Stromal cell of bone marrow (primary cell): ENCODE results near the gene PTH1R.

Source experiments
- DNase-seq: peaks from one replicate; pipeline ENCODE4 v3.0.0-alpha.2; 2012; ENCODE audit warnings: low read depth

Gene PTH1R

DNA sequence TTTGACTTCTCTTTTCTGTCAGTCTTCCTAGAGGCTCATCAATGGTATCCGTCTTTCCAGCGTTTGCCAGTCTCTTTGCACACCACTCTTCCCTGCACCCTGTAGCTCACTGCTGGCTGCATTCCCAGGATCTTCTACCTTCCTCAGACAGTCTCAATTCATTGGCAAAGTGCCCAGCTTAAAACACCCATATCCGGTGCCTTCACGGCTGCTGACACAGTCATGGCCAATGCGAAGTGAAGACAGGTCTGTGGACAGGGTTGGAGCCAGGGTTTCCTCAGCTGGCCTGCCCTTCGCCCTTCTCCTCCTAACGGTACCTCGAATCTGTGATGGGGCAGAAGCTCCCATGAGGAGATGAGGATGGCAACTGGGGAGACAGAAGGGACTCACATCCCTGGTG is 36.1 kb downstream of the PTH1R start:
- DNase-seq, result no peak

DNA sequence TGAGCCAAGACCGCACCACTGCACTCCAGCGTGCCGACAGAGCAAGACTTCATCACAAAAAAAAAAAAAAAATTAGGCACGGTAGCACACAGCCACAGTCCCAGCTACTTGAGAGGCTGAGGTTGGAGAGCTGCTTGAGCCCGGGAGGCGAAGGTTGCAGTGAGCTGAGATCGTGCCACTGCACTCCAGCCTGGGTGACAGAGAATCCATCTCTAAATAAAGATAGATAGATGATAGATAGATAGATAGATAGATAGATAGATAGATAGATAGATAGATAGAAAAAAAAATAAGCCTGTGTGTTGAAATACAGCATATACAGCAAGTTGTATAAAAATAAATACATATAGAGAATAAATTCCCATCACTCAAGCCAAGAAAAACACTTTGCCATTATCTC is 37.3 kb downstream of the PTH1R start:
- DNase-seq, result no peak

DNA sequence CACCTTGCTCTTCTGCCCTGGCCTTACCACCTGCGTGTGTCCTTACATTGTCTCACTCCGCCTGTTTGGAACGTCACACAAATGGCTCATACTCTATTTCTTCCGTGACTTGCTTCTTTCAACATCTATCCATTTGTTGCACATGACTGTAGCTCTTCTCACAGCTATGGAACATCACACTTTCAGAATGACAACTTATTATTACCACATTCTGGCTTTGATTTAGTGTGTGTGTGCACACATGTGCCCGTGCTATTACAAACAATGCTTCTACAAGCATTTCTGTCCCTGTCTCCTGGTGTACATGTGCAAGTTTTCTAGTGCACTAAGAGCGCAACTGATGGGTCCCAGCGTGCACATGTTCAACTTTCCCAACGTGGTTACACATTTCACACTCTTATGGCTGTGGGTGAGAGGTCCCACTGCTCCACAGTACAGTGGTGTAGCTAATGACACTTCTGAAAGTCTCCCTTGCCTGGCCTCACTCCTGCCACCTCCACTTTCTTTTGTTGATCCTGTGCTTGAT is 37.8 kb downstream of the PTH1R start:
- no peak for DNase-seq

DNA sequence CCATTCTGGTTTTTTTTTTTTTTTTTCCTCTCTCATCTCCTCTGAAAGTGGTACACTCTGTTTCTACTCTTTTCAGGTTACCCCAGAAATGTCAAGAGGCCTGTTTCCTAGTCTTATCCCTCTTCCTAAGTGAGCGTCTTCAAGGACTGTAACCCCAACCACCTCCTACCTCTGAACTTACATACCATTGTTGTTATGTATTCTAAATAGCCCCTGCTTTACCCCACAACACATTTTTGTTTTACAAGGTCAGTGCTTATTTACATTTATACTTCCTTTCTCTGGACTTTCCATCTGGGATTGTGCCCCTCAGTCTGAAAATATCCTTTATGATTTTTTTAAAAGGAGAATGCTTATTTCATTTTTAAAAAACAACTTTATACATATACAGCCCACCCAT is 38.8 kb downstream of the PTH1R start:
- no peak for DNase-seq

DNA sequence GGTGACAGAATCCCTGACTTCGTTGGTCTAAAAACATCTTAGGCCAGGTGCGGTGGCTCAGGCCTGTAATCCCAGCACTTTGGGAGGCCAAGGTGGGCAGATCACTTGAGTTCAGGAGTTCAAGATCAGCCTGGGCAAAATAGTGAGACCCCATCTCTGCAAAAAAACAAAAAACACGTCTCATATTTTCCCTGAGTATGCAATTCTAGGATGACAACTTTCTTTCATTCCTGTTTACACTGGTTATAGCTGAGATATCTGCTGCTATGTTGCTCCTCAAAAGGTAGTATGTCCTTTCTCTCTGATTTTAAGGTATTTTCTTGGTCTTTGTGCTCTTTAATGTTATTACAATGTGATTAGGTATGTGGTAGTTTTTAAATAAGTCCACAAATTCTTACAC is 39.3 kb downstream of the PTH1R start:
- no peak for DNase-seq

DNA sequence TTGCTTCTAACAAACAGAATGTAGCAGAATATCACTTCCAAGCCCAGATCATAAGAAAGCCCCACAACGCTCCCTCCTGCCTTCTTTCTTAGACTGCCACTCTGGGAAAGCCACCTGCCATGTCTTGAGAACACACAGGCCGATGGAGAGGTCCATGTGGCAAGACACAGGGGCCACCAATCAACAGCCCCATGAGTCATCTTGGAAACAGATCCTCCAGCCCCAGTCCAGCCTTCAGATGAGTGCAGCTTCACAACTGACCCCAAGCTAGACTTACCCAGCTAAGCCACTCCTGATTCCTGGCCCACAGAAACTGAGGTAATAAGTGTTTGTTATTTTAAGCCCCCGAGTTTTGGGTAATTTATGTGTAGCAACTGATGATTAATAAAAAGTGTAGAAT is 39.7 kb downstream of the PTH1R start:
- no peak for DNase-seq

DNA sequence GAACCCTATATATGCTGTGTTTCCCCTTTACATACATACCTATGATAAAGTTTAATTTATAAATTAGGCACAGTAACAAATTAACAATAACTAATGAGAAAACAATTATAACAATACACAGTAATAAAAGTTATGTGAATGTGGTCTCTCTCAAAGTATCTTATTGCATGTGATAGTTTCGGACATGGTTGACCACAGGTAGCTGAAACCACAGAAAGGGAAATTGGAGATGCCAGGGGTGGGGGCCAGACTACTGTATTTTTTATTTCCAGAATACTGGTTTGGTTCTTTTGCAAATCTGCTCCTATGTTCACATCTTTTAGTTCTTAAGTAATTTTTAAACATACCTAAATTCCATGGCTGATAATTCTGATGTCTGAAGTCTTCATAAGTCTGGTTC is 40.7 kb downstream of the PTH1R start:
- DNase-seq, result no peak

DNA sequence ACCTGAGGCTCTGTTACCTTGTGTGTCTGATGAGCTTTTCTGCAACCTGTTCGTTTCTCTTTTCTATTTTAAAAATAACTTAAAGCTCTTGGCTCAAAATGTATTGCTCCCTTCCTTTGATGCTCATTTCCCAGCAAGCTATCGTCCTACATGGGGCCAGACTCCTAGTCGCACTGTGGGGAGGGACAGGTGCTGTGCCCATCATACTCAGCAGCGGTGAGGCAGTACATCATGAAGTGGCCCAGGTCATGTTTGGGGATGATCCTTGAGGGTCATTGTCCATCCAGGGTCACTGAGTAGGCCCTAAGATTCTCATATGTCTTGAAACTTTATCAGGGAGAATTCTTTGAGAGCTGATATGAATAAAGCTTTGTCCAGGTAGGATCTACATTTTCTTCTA is 41.1 kb downstream of the PTH1R start:
- DNase-seq, result no peak

DNA sequence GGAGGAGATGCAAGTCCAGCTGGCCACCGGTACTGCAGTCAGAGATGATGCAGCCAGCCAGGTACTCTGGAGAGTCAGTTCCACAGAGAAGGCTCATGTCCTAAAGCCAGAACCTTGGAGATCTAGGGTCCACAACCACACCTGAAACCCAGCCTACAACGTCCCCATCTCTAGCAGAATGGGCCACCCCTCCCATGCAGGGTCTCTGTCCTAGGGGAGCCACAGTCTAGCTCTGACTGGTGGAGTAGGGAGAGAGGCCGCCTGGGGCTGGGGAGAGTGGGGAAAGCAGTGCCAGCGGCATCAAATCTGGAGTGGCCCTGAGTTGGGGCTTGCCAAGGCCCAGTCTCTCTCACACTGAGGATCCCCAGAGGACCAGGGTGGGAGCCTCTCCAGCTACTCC is 43.5 kb downstream of the PTH1R start:
- DNase-seq, result no peak

DNA sequence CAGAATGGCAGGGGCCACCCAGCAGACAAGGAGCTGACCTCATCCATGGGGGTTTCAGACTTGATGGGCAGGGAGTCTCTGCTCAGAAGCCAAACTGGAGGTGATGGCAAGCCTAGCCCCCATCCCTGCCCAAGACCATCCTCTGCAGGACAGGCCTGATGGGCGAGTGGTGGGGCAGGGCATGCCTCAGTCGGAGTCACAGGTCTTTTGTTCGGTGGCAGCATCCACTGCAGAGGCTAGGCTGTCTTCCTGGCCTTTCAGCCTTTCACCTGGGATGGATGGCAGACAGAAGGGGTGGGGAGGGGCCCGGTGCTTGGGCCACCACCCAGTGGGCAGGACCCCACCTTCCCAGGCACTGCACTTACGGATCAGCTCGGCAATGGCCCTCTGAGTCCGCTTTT is 44.4 kb downstream of the PTH1R start:
- no peak for DNase-seq

DNA sequence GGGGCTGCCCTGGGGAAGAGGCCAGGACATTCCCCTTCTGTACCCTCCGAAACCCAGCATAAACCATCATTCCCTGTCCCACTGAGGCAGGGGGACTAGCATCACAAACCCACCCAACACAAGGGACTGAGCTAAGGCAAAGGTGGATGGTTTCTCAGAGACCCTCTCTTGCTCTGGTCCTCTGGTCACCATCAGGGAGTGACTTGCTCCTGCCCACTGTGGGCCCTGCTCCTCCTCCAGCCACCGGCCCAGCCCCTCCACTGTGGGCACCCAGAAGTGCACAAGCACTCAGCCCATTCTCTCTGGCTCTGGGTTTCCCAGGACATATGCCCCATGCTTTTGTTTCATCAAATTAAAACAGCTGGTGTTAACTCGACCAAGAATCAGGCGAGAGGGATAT is 44.9 kb downstream of the PTH1R start:
- no peak for DNase-seq

DNA sequence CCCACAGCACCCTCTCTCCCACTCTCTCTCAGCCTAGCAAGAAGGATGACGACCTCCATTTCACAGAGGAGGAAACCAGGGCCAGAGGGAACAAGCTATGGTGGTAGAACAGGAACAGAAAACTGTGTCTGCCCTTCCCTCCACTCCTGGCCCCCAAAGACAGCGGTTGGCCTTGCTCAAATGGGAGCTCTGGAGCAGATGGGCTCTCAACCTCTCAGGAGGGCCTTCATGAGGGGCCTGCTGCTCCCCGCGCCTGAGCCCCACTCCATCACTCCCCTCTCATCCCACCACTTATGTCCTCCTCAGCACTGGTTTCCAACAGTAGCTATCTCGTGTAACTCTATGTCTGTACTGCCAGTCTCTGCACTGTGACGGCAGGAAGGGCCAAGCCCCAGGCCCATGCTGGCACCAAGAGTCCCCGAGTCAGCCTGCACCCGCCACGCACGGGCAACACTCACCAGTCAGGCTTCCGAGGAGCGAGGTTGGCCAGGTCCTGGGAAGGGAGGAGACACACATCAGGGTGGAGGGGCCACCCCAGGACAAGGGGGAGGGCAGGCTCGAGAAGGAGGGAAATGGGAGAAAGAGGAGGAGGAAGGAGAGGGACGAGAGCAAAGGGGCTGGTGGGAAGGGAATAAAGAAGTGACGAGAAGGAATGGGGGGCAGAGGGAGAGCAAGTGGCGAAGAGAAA is 45.5 kb downstream of the PTH1R start:
- no peak for DNase-seq

DNA sequence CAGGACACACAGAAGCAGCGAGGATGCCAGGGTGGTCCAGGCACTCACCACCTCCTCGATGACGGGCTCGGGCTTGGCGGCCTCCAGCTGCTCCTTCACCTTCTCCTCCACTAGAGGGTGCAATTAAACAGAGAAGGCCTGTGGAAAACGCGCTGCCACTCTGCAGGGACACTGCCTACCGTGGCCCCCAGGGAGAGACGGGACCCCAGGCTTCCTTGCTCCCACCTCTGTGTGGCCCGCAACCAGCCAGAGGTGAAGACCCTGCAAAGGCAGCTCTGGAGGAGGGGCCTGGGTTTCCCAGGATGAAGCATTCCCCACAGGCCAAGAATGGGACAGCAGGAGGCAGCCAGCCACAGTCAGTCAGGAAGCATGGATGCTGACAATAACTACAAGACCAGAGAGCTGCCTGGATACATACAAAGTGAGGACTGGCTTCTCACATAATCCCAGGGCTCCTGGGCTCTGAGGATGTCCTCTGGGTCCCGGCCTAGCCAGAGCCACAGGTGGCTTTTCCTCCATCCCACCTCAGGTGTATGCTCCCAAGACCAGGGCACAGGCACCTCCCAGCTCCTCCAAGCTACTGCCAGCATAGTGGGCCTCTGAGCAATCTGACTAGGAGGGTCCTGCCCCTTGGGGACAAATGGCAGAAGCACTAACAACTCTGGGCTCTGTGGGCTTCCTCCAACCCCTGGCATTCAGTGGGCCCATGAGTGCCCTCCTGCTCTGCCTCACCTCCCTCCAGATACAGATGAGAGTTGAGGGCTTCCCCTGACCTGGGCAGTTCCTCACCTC is 46.2 kb downstream of the PTH1R start:
- no peak for DNase-seq

DNA sequence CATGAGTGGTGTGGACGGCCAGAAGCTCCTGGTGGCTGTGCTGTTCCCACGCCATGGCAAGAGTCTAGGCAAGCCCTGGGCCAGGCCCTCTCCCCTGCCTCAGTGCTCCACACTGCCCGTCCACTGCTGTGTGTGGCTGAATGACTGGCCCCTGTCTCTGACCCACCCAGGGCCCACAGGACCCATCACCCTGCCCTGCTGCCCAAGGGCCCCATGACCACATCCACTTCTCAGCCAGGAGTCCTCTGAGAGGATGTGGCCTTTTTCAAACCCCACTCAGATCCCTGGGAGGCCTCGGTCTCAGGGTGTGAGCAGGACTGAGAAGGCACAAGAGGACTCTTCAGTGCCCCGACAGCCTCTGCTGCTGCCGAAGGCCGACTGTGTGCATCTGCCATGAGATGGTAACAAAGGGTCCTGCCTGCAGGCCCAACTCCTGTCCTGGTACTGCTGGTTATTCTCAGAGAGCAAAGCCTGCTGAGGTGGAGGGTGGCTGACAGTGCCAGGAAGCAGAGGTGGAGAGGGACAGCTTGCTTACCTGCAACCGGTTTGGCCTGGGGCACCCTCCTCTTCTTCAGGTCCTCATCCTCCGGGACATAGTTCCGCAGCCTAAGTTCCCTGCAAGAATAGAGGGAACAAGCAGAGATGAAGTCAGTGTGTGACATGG is 47.5 kb downstream of the PTH1R start:
- no peak for DNase-seq

DNA sequence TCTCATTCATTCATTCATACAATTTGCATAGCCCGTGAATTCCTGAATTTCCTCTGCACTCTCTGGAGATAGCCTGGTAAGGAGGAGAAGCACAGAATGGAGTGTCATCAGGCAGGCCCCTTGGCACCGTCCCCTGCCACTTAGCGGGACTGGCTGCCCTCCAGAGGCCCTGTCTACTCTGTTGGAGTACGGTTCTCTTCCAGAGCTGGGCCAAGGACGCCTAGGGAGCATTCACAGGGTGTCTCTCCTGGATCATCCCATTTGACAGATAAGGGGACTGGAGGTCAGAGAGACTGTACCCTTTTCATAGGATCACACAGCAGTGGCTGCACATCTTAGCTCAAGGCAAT is 48.0 kb downstream of the PTH1R start:
- DNase-seq, result no peak

DNA sequence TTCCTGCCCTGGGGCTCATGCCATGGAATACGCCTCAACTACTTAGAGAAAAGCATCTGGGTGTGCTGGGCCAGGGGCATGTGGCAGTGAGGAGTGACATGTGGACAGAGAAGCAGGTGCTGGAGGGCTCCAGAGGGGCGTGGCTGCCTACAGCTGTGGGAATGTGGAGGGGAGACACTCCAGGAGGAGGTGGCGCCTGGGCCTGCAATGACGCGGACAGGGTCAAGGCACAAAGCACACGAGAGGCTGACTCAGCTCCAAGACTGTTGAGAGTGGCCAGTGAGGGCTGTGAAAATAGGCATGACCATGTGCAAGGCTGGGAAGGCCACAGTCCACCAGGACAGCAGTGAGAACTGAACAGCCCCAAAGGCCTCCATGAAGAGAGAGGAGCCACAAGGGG is 48.5 kb downstream of the PTH1R start:
- no peak for DNase-seq

DNA sequence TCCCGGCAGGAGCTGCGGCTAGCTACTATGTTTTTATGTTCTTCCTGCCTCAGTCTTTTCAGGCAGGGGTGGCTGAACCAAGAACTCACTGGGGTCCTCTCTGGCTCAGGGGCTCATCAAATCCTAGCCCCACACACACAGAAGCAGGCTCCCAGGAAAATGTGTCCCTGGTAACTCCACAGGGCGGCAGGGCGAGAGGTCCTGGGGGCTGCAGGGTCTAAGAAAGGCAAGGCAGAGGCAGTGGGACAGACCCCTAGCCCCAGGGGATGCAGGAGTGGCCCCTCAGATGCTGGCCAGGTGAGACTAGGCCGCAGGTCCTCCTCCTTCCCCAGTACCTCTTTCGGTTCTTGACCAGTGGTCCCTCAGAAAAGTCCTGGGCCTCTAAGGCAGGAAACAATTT is 48.9 kb downstream of the PTH1R start:
- DNase-seq, result no peak

DNA sequence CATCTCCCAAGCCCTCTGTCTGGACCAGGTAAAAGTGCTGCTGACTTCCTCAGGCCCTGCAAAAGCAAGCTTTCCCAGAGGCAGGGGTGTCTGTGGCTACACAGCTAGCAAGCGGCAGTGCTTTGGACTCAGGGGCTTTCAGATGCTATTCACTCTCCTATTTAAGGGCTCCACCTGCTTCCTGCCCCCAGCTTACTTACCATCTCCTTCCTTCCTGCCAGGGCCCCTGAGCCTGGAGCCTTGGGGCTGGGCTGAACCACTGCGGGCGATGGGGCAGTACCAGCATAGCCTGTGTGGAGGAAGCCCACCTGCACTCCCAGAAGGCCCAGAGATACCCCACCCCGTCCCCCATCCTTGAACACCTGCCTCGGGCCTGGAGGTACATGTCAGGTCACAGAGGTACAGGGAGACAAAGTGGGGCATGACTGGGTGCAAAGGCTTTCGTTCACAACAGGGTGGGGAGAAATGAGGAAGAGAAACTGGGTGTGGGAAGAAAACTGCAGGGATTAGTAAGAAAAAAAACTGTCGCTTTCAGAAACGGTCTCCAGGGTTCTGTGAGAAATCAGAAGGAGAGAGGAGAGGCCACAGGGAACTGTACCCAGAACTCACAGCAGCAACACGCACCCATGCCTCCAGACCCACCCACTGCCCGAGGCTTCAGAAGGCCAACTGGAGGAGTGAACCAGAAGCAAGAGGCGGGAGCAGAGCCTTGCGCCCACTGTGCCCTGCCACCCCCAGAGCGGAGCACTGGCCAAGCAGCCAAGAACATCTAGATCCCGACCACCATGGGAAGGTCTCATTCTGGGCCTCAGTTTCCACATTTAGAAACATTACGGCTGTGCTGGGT is 49.6 kb downstream of the PTH1R start:
- DNase-seq, result no peak

DNA sequence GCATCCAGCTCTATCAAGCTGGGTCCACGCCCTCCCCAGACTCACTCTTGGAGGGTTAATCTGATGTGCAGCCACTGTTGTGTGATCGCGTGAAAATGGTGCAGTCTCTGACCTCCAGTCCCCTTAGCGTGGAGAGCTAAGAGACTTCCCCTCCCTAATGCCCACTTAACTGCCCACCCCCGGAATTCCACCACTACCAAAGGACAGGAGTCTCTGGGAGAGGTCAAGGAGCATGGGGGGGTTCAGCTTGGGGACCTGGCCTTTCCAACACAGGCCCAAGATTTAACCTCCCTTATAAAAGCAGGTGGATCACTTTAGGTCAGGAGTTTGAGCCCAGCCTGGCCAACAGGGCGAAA is 50.2 kb downstream of the PTH1R start:
- DNase-seq, result no peak

DNA sequence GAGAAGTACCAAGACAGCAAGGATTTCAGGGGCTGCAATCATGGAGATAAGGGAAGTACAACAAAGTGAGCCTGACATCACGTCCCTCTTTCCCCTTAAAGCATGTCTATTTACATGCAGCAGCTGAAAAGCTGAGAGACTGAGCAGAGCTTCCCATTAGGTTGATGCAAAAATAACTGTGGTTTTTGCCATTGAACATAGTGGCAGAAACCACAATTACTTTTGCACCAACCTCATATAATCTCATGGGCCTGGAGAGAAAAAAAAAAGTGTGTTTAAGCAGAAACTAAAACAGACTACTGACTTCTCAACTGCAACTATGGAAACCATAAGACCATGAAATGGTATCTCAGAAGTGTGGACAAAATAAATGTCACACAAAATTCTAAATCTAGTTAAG is 50.8 kb downstream of the PTH1R start:
- no peak for DNase-seq

DNA sequence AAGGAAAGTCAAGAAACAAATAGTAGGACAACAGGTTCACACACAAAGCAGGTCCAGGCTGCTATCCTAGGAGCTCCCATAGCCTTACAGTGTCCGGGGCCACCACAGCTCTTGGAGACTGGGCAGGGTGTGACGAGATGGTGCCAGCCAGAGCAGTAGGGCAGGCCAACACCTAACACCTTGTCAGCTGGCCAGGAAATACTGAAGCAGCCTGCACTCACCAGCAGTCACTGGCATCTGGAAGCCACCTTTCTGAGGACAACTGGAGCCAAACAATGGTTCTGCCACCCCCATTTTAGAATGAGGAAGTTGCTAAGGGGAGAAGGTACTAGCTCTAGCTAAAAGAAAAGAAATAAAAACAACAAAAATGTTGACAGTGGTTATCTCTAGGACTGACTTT is 51.8 kb downstream of the PTH1R start:
- DNase-seq, result no peak

DNA sequence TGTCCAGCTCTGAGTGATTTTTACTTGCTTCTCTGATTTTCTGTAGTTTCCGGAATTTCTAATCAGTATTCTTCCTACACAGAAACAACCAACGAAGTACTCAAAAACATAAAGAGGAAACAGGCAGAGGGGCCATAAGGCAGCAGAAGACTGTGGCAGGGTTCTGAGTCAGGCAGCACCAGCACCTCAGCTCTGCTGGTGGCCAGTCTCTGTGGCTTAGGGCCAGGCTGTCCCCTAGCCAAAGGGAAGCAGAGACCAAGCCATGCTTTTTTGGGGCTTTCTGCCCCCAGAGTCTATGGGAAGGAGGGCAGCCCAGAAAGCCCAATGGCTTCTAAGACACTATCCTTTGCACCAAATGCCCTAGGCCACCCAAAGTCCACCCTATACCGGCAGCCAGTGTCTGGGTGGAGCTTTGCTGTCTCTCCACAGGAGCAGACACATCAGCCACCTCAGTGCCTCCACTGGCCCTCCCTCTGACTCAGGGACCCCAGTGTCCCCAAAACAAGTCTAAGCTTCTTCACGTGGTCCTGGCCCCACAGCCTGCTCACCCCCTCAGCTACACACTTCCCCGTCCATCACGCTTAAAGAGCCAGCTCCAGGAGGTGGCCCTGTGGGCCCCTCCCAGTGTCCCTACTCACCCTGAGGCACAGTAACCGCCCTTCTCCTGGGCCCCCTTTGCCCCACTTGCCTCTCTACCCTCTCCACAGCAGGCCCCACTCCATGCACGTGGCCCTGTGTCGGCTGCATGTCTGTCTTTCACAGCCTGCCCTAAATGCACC is 52.8 kb downstream of the PTH1R start:
- DNase-seq, result no peak
